ENCODE results near the gene EXPH5.

Gene EXPH5

GRCh38 chr11:108501396-108501795, 92.2 kb downstream of the EXPH5 start:
- no peak for TF ChIP-seq CTCF (IDR thresholded peaks at IDR 0.05)

- no peak for TF ChIP-seq CTCF (IDR thresholded peaks at IDR 0.05)
Observed at GRCh38 chr11:108500721-108501120, 92.8 kb downstream of the EXPH5 start.

- no peak for TF ChIP-seq CTCF (IDR thresholded peaks at IDR 0.05)
Observed at GRCh38 chr11:108500169-108500568, 93.4 kb downstream of the EXPH5 start.

GRCh38 chr11:108498816-108499408, 94.7 kb downstream of the EXPH5 start:
- no peak for TF ChIP-seq CTCF (IDR thresholded peaks at IDR 0.05)

- no peak for TF ChIP-seq CTCF (IDR thresholded peaks at IDR 0.05)
Observed at GRCh38 chr11:108498046-108498815, 95.3 kb downstream of the EXPH5 start, which contains the start of gene POGLUT3. Gene POGLUT3 (minus strand): TSS chr11:108498384. CDS start chr11:108498366, 18 bp downstream.

GRCh38 chr11:108497317-108498045, 96.1 kb downstream of the EXPH5 start:
- TF ChIP-seq CTCF (IDR thresholded peaks at IDR 0.05): no peak

- no peak for TF ChIP-seq CTCF (IDR thresholded peaks at IDR 0.05)
Observed at GRCh38 chr11:108496643-108497256, 96.8 kb downstream of the EXPH5 start.

All from LNCAP (cell line).